ENCODE data around the gene ARHGEF16.

DNA sequence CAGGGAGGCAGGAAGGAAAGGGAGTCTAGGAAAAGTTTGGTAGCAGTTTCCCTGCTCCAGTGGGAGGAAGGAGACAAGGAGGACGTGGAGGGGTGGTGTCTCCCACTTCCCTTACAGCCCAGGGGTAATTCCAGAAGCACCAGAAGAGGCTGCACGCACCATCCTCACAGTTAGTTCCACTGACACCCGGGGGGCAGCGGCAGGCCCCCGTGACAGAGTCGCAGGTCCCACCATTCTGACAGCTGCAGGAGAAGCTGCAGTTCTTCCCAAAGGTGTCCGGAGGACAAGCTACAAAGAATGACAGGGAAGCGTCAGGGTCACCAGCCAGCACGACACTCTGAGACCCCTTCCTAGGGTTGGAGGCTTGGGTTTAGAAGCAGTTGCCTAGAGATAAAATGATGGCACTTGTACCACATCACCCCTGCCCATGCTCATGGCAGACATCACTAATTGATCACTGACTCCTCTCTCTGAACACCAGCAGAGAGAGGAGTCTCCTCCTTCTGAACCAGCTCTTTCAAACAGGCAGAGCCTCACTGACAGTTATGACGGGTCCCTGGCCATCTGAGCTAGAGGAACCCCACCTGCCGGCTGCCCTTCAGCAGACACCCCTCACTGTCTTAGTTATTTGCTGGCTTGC lies 53.3 kb downstream of the ARHGEF16 start:
- TF ChIP-seq, protein P1, sequence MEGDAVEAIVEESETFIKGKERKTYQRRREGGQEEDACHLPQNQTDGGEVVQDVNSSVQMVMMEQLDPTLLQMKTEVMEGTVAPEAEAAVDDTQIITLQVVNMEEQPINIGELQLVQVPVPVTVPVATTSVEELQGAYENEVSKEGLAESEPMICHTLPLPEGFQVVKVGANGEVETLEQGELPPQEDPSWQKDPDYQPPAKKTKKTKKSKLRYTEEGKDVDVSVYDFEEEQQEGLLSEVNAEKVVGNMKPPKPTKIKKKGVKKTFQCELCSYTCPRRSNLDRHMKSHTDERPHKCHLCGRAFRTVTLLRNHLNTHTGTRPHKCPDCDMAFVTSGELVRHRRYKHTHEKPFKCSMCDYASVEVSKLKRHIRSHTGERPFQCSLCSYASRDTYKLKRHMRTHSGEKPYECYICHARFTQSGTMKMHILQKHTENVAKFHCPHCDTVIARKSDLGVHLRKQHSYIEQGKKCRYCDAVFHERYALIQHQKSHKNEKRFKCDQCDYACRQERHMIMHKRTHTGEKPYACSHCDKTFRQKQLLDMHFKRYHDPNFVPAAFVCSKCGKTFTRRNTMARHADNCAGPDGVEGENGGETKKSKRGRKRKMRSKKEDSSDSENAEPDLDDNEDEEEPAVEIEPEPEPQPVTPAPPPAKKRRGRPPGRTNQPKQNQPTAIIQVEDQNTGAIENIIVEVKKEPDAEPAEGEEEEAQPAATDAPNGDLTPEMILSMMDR (tag by site-specific recombination; IDR thresholded peaks at IDR 0.05): no peak
- TF ChIP-seq SCRT2 (tag by site-specific recombination; IDR thresholded peaks at IDR 0.05): no peak
- no peak for TF ChIP-seq MZF1 (tag by site-specific recombination; IDR thresholded peaks at IDR 0.05; ENCODE audit: borderline replicate concordance)
- TF ChIP-seq ZNF629 (tag by site-specific recombination; IDR thresholded peaks at IDR 0.05): no peak
- TF ChIP-seq ZNF146 (tag by site-specific recombination; IDR thresholded peaks at IDR 0.05): no peak
- TF ChIP-seq, protein P2, sequence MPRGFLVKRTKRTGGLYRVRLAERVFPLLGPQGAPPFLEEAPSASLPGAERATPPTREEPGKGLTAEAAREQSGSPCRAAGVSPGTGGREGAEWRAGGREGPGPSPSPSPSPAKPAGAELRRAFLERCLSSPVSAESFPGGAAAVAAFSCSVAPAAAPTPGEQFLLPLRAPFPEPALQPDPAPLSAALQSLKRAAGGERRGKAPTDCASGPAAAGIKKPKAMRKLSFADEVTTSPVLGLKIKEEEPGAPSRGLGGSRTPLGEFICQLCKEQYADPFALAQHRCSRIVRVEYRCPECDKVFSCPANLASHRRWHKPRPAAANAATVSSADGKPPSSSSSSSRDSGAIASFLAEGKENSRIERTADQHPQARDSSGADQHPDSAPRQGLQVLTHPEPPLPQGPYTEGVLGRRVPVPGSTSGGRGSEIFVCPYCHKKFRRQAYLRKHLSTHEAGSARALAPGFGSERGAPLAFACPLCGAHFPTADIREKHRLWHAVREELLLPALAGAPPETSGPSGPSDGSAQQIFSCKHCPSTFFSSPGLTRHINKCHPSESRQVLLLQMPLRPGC (tag by site-specific recombination; IDR thresholded peaks at IDR 0.05): no peak
- no peak for TF ChIP-seq ZBTB7A (tag by site-specific recombination; IDR thresholded peaks at IDR 0.05; ENCODE audit: low read depth)
- TF ChIP-seq ZNF138 (tag by site-specific recombination; IDR thresholded peaks at IDR 0.05; ENCODE audit: borderline replicate concordance): no peak
- TF ChIP-seq HOXA7 (CRISPR knock-in tag; IDR thresholded peaks at IDR 0.05; ENCODE audit: borderline replicate concordance): no peak
- no peak for TF ChIP-seq ZNF16 (tag by site-specific recombination; IDR thresholded peaks at IDR 0.05; ENCODE audit: low read depth)
- TF ChIP-seq ZNF768 (tag by site-specific recombination; IDR thresholded peaks at IDR 0.05): no peak
- TF ChIP-seq ZFP41 (tag by site-specific recombination; IDR thresholded peaks at IDR 0.05; ENCODE audit: borderline replicate concordance): no peak
- no peak for TF ChIP-seq ZSCAN23 (tag by site-specific recombination; IDR thresholded peaks at IDR 0.05)
